Activated T-helper 17 cell treated with anti-CD3 and anti-CD28 coated beads, Interleukin-2, amount 50 U/mL, for 72 hours (primary cell): ENCODE data around the gene OR2V2. TPM values are rescaled to one million over a fixed set of nuclear protein-coding genes. Genes with fewer than 3 reads are reported as not detected.
A peak's percentile ranks its signal among the peaks of the same experiment; 100 is the strongest.

Source experiments
- ATAC-seq: fragments of 150-1000 bp; cut with Tn5 transposase; replicated peaks from 2 replicates; pipeline ENCODE4 v1.10.0; 2021; ENCODE audit warnings: mild to moderate bottlenecking, moderate library complexity
- H3K27ac Mint-ChIP-seq: one replicate; pipeline ENCODE4 v1.8.0; 2022; ENCODE audit warnings: mixed read lengths
- H3K27me3 Mint-ChIP-seq: one replicate; pipeline ENCODE4 v1.8.0; 2022; ENCODE audit warnings: mixed read lengths
- H3K36me3 Mint-ChIP-seq: one replicate; pipeline ENCODE4 v1.8.0; 2022; ENCODE audit warnings: low read depth, mild to moderate bottlenecking, mixed read lengths
- H3K4me1 Mint-ChIP-seq: one replicate; pipeline ENCODE4 v1.8.0; 2022; ENCODE audit warnings: mixed read lengths
- H3K4me3 Mint-ChIP-seq: one replicate; pipeline ENCODE4 v1.8.0; 2022; ENCODE audit warnings: mild to moderate bottlenecking, mixed read lengths
- H3K9me3 Mint-ChIP-seq: one replicate; pipeline ENCODE4 v1.8.0; 2022; ENCODE audit warnings: mixed read lengths
- total RNA-seq, 2 donors: library from RNA; stranded (reverse); gene quantifications; one replicate each; pipeline ENCODE4 v1.2.3, GENCODE V29; 2022

OR2V2 gene
- total RNA-seq, 2 donors from 2014 or later: not detected

- Mint-ChIP-seq H3K4me1 (peaks cover 25% of the 10 kb centered on the region), H3K27me3 (peaks cover 5% of the 10 kb centered on the region), H3K9me3 (no peaks in the 10 kb centered on the region), H3K4me3 (peak overlapping the region; percentile 87), H3K27ac (peak overlapping the region; percentile 100), H3K36me3 (peaks cover 26% of the 10 kb centered on the region)
- no peak for ATAC-seq
Measured at GRCh38 chr5:181205761-181206649, 58.6 kb downstream of the OR2V2 start.

DNA sequence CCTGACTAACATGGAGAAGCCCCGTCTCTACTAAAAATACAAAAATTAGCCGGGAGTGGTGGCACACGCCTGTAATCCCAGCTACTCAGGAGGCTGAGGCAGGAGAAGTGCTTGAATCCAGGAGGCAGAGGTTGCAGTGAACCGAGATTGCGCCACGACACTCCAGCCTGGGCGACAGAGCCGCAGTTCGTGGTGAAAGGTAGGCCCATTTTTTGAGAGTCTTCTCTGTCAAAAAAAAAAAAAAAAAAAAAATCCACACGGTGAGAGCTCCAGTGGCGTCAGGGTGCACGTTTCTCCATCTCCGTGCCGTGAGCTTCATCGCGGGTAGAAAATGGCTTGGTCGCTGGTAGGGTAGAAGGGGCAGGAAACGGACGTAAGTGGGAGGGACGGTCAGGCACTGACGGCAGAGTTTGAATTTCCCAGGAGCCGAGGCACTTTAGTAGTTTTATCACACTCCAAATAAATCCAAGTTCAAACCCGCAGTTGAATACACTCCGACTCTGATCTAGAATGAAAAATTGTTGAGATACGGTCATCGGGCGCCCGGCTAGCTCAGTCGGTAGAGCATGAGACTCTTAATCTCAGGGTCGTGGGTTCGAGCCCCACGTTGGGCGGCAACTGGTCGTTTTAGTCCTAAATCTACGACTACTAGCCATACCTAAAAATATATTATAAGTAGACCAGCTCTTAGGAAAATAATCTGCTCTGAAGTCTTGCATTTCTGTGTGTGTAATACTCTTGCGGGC is 60.0 kb downstream of the OR2V2 start:
- H3K4me1 Mint-ChIP-seq: peaks cover 25% of the 10 kb centered on the region
- peak overlapping the region; percentile 87 for H3K4me3 Mint-ChIP-seq
- peaks cover 26% of the 10 kb centered on the region for H3K36me3 Mint-ChIP-seq
- H3K9me3 Mint-ChIP-seq: no peaks in the 10 kb centered on the region
- peaks cover 5% of the 10 kb centered on the region for H3K27me3 Mint-ChIP-seq
- H3K27ac Mint-ChIP-seq: peak overlapping the region; percentile 100
- ATAC-seq: peak; percentile 65

- no peak for ATAC-seq
- H3K4me3 Mint-ChIP-seq: peak overlapping the region; percentile 87
- H3K27me3 Mint-ChIP-seq: peaks cover 5% of the 10 kb centered on the region
- peaks cover 25% of the 10 kb centered on the region for H3K4me1 Mint-ChIP-seq
- peaks cover 26% of the 10 kb centered on the region for H3K36me3 Mint-ChIP-seq
- H3K9me3 Mint-ChIP-seq: no peaks in the 10 kb centered on the region
- peak overlapping the region; percentile 100 for H3K27ac Mint-ChIP-seq
Measured at GRCh38 chr5:181207960-181208253, 60.5 kb downstream of the OR2V2 start.

Other genes with a start within 250 kb of the OR2V2 start
- under 1 TPM in 1 of 2 donors, not detected in 1; 0.40 TPM for gene BTNL8, start 248.4 kb upstream of the OR2V2 start, total RNA-seq
- not detected for gene BTNL3, start 158.7 kb upstream of the OR2V2 start, total RNA-seq
- gene BTNL9, start 107.3 kb upstream of the OR2V2 start, total RNA-seq: under 1 TPM in 1 of 2 donors, not detected in 1; 0.16 TPM
- gene OR2V1, start 16.4 kb upstream of the OR2V2 start, total RNA-seq: not detected
- 1 to 10 TPM; 2.7 to 5.9 TPM for gene TRIM7, start 57.6 kb downstream of the OR2V2 start, total RNA-seq
- 10 to 100 TPM; 27.1 to 30.8 TPM for gene TRIM41, start 75.7 kb downstream of the OR2V2 start, total RNA-seq
- gene RACK1, start 96.3 kb downstream of the OR2V2 start, total RNA-seq: 1,000 to 10,000 TPM; 2,150 to 2,706 TPM
- gene TRIM52, start 113.6 kb downstream of the OR2V2 start, total RNA-seq: 10 to 100 TPM; 14.3 to 19.4 TPM
- not detected for gene OR4F3, start 219.7 kb downstream of the OR2V2 start, total RNA-seq